Ascending aorta (tissue), 2 donors: Measurements from ENCODE around the gene PPIL3. TPM values are rescaled to one million over a fixed set of nuclear protein-coding genes. Genes with fewer than 3 reads are reported as not detected.

ENCODE experiments used
- DNase-seq, 2 donors: peaks; one replicate each; pipeline ENCODE4 v3.0.0-alpha.2; 2019; ENCODE audit warnings: low spot score in 2 of 2
- H3K27ac ChIP-seq, 2 donors: fragments of 200-600 bp; sonication (generic); one replicate each; pipeline ENCODE4 v1.5.1; 2016 to 2017; ENCODE audit warnings: mild to moderate bottlenecking in 1 of 2
- H3K27me3 ChIP-seq: fragments of 200-600 bp; sonication (generic); one replicate; pipeline ENCODE4 v1.5.1; 2017
- H3K36me3 ChIP-seq, 2 donors: fragments of 200-600 bp; sonication (generic); one replicate each; pipeline ENCODE4 v1.5.1; 2016
- H3K4me1 ChIP-seq, 2 donors: fragments of 200-600 bp; sonication (generic); one replicate each; pipeline ENCODE4 v1.5.1; 2016 to 2017; ENCODE audit warnings: mild to moderate bottlenecking in 1 of 2
- H3K4me3 ChIP-seq, 2 donors: fragments of 200-600 bp; sonication (generic); one replicate each; pipeline ENCODE4 v1.5.1; 2016 to 2017; ENCODE audit warnings: mild to moderate bottlenecking in 1 of 2
- H3K9me3 ChIP-seq, 2 donors: fragments of 200-600 bp; sonication (generic); one replicate each; pipeline ENCODE4 v1.5.1; 2016
- intact Hi-C: fragments of 100-400 bp; cut with DNase I; formaldehyde crosslinking; loops from one replicate; pipeline ENCODE4 v1.15.1; 2023
- total RNA-seq: library from RNA; depleted of rRNA; stranded (reverse); fragments of >200 nt; gene quantifications from one replicate; pipeline ENCODE4 v1.1.0, GENCODE V29; 2016
- TF ChIP-seq, protein P1 (sequence below), 3 experiments: fragments of 200-600 bp in 2 of 3; fragments of 450-650 bp in 1 of 3; sonication (generic) in 2 of 3; IDR thresholded peaks; one replicate each; pipeline ENCODE4 v1.5.1; 2016 to 2019; ENCODE audit warnings: antibody characterized with exemption in 3 of 3, mild to moderate bottlenecking in 1 of 3, moderate library complexity in 1 of 3

The PPIL3 gene
- total RNA-seq, 1 donor from 2014 or later, result 0.64 TPM

DNA sequence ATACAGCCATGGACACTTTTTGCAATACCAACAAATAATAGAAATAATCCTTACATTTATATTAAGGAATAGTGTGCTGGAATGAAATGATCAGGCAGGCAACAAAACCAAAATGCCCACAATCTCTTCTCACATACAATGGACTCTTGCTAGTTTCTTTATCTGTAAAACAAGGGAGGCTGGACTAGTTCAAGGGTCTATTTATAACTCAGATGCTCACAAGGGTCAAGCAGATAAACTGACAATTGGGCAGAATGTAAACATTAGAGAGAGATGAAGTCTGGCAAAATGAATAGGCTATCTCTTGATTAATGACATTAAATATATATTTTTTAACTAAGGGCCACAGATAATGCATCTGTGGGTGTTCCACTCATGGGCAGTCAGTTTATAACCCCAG, 11.4 kb downstream of the PPIL3 start:
- H3K27me3 ChIP-seq, result no peaks in the 10 kb centered on the region
- H3K9me3 ChIP-seq, result no peaks in the 10 kb centered on the region
- DNase-seq, result no peak
- no peaks in the 10 kb centered on the region for H3K4me1 ChIP-seq
- H3K4me3 ChIP-seq, result no peak overlapping the region
- H3K27ac ChIP-seq, result no peak overlapping the region
- peaks cover 54 to 74% of the 10 kb centered on the region in 2 donors for H3K36me3 ChIP-seq
- TF ChIP-seq, protein P1, sequence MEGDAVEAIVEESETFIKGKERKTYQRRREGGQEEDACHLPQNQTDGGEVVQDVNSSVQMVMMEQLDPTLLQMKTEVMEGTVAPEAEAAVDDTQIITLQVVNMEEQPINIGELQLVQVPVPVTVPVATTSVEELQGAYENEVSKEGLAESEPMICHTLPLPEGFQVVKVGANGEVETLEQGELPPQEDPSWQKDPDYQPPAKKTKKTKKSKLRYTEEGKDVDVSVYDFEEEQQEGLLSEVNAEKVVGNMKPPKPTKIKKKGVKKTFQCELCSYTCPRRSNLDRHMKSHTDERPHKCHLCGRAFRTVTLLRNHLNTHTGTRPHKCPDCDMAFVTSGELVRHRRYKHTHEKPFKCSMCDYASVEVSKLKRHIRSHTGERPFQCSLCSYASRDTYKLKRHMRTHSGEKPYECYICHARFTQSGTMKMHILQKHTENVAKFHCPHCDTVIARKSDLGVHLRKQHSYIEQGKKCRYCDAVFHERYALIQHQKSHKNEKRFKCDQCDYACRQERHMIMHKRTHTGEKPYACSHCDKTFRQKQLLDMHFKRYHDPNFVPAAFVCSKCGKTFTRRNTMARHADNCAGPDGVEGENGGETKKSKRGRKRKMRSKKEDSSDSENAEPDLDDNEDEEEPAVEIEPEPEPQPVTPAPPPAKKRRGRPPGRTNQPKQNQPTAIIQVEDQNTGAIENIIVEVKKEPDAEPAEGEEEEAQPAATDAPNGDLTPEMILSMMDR (IDR thresholded peaks at IDR 0.05), result no peak
- intact Hi-C loops, result no loop called here

DNA sequence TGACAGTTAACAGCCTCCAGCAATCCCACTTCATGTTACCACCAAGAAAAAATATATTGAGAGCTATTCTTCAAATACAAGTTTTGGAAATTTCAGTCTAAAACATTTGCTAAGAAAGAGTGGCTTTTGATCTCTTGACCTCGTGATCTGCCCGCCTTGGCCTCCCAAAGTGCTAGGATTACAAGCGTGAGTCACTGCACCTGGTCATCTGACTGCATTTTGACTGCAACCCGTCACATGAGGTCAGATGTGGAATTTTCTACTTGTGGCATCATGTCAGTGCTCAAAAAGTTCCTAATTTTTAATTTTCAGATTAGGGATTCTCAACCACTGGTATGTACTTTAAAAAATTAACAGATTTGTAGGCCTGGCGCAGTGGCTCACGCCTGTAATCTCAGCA, 15.3 kb downstream of the PPIL3 start:
- H3K36me3 ChIP-seq, result peaks cover 23 to 44% of the 10 kb centered on the region in 2 donors
- H3K27ac ChIP-seq, result no peak overlapping the region
- no peak for DNase-seq
- TF ChIP-seq, protein P1 (IDR thresholded peaks at IDR 0.05), result no peak
- H3K27me3 ChIP-seq, result no peaks in the 10 kb centered on the region
- H3K4me3 ChIP-seq, result no peak overlapping the region
- H3K4me1 ChIP-seq, result no peaks in the 10 kb centered on the region
- H3K9me3 ChIP-seq, result no peaks in the 10 kb centered on the region
- intact Hi-C loops, result no loop called here

DNA sequence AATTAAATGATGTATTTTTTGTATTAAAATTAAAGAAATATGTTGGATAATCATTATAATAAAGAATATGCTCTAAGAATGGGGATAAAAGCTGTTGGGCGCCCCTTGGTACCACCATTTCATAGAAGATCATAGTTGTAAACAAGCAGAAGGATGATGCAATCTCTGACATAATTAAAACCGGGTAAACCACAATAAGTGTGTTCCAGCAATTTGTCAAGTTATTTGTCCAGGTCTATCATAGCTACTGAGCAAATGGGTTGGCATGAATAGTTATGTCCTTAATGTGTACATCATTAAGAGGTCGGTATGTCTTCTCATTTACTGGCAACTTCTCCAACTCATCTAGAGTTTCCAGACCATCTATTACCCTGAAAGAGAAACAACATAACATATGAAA, 17.7 kb downstream of the PPIL3 start:
- TF ChIP-seq, protein P1 (IDR thresholded peaks at IDR 0.05), result no peak
- no peak for DNase-seq
- peaks cover 19 to 23% of the 10 kb centered on the region in 2 donors for H3K36me3 ChIP-seq
- no peaks in the 10 kb centered on the region for H3K27me3 ChIP-seq
- no peak overlapping the region for H3K4me3 ChIP-seq
- peaks cover 0 to 4% of the 10 kb centered on the region in 2 donors for H3K4me1 ChIP-seq
- no peaks in the 10 kb centered on the region for H3K9me3 ChIP-seq
- no peak overlapping the region for H3K27ac ChIP-seq
- intact Hi-C loops, result no loop called here

DNA sequence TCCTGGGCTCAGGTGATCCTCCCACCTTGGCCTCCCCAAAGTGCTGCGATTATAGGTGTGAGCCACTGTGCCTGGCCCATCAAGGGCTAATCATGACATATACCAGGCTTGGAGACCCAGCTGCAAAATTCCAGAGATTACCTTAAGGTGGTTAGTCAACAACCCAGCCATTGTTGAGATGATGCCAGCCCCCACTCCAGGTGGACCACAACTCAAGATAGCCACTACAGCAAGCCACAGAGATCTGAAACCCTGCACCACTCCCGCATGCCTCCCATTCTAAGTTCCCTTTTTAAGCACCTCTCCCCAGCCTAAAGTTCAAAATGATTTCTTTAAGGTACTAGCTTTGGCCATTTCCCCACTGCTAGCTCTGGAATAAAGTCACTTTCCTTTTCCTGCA, 19.9 kb downstream of the PPIL3 start:
- H3K27me3 ChIP-seq, result no peaks in the 10 kb centered on the region
- intact Hi-C loops, result loop anchor here (10.0 kb wide), 1 partner anchor 344 kb away; the partner anchor contains the start of gene SGO2
- H3K27ac ChIP-seq, result no peak overlapping the region
- TF ChIP-seq, protein P1 (IDR thresholded peaks at IDR 0.05), result no peak
- no peak for DNase-seq
- H3K9me3 ChIP-seq, result no peaks in the 10 kb centered on the region
- H3K36me3 ChIP-seq, result peaks cover 0 to 9% of the 10 kb centered on the region in 2 donors
- peaks cover 0 to 11% of the 10 kb centered on the region in 2 donors for H3K4me1 ChIP-seq
- no peak overlapping the region for H3K4me3 ChIP-seq

DNA sequence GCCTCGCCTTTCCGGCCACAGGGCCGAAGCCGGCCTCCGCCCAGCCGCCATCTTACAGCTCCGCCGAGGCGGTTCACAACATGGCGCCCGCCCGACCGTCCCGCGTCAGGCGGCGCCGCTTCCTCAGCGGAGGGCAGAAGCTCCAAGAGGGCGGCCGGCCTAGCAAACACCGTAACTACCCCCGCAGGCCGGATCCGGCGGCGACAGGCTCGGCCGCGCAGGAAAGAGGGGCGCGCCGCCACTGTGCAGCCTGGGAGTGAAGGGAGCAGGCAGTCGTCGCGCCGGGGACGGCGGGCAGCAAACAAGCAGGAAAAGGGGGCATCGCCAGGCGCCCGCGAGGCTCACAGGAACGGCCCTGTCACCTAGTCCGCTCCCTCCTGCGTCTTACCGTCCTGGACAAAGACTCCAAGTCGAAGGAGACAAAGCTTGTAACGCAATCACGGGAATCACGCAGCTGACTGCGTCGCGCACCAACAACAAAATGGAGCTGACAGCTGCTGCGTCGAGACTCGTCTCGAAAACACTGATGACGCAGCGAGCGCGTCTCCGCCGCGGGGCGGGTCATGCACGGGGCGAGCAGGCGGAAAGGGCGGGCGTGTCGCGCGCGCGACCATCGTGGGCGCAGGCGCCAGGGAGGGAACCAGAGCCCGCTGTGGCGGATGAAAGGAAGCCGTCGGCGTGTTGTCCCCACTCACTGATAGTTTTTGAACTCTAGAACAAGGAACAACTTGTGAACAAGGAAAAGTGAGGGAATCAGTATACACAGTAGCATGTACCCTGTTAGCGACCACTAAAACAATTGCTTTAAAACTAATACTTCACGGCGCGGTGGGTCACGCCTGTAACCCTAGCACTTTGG, 24.5 kb downstream of the PPIL3 start, which contains the start of gene CLK1:
Gene CLK1, minus strand, starts transcription at position 483 of the 859 bp plus-strand sequence. CDS start 2,796 bp downstream, outside the sequence.
- DNase-seq, result peak; percentile 89 to 99
- TF ChIP-seq, protein P1 (IDR thresholded peaks at IDR 0.05), result no peak
- H3K4me1 ChIP-seq, result peaks cover 0 to 22% of the 10 kb centered on the region in 2 donors
- H3K36me3 ChIP-seq, result peaks cover 7 to 17% of the 10 kb centered on the region in 2 donors
- no peaks in the 10 kb centered on the region for H3K27me3 ChIP-seq
- H3K4me3 ChIP-seq, result peak within 1 kb of the TSS; percentile 74 to 80
- H3K9me3 ChIP-seq, result no peaks in the 10 kb centered on the region
- peak within 1 kb of the TSS; percentile 96 to 100 for H3K27ac ChIP-seq
- intact Hi-C loops, result loop anchor here (1.0 to 10.0 kb wide), 6 partner anchors 25 to 557 kb away; partner anchors contain the start of genes BZW1, NIF3L1, ORC2 and PPIL3
